Subcutaneous abdominal adipose tissue (tissue), 5 donors: Measurements from ENCODE around the gene LSAMP.
"Not testable (repeated sequence)": the region's sequence is repeated elsewhere in the genome, so short reads cannot be mapped to it uniquely, and the experiment has no call there.

ENCODE experiments used
- H3K27ac ChIP-seq: one replicate; pipeline ENCODE4 v1.7.0; 2013; ENCODE audit warnings: low read depth, mild to moderate bottlenecking, inconsistent platforms, low read length, moderate library complexity
- H3K27me3 ChIP-seq, 5 donors: one replicate each; pipeline ENCODE4 v1.7.0; 2013; ENCODE audit warnings: low read length in 5 of 5, inconsistent platforms in 1 of 5; ENCODE audit not compliant: control insufficient read depth in 5 of 5, insufficient read depth in 4 of 5
- H3K36me3 ChIP-seq, 5 donors: one replicate each; pipeline ENCODE4 v1.7.0; 2013; ENCODE audit warnings: low read length in 5 of 5; ENCODE audit not compliant: control insufficient read depth in 5 of 5, insufficient read depth in 5 of 5
- H3K4me1 ChIP-seq, 5 donors: one replicate each; pipeline ENCODE4 v1.7.0; 2013; ENCODE audit warnings: low read length in 5 of 5, mild to moderate bottlenecking in 3 of 5, moderate library complexity in 1 of 5; ENCODE audit not compliant: control insufficient read depth in 5 of 5, insufficient read depth in 5 of 5
- H3K4me3 ChIP-seq, 5 donors: one replicate each; pipeline ENCODE4 v1.7.0; 2013; ENCODE audit warnings: low read length in 5 of 5, low read depth in 1 of 5
- H3K9ac ChIP-seq, 5 donors: one replicate each; pipeline ENCODE4 v1.7.0; 2013; ENCODE audit warnings: low read length in 5 of 5, mild to moderate bottlenecking in 4 of 5, moderate library complexity in 3 of 5
- H3K9me3 ChIP-seq, 5 donors: one replicate each; pipeline ENCODE4 v1.7.0; 2013; ENCODE audit warnings: low read length in 5 of 5; ENCODE audit not compliant: control insufficient read depth in 5 of 5
- donor health status: healthy.
- donor health status: healthy.
- donor health status: healthy.
- donor health status: healthy.
- donor health status: healthy.

The LSAMP gene

DNA sequence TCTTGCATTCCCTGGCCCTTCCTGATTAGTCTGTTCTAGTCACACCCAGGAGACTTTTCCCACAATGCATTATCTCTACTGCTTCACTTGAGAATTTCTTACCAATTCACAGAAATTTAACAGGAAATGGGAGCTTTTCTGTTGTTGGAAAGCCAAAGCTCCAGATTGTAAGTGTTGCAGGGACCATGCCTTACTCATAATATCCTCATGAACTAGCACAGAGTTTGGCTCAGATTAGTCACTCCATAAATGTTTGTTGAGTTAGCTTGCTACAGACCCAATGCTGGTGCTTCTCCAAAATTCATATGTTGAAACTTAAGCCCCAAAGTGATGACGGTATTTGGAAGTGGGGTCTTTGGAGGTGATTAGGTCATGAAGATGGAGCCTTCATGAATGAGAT lies 589.4 kb downstream of the LSAMP start:
- Histone ChIP-seq H3K36me3 (no peaks in the 10 kb centered on the region), H3K27me3 (no peaks in the 10 kb centered on the region), H3K27ac (no peak overlapping the region), H3K9me3 (no peaks in the 10 kb centered on the region), H3K9ac (no peak overlapping the region), H3K4me1 (no peaks in the 10 kb centered on the region), H3K4me3 (no peak overlapping the region)

DNA sequence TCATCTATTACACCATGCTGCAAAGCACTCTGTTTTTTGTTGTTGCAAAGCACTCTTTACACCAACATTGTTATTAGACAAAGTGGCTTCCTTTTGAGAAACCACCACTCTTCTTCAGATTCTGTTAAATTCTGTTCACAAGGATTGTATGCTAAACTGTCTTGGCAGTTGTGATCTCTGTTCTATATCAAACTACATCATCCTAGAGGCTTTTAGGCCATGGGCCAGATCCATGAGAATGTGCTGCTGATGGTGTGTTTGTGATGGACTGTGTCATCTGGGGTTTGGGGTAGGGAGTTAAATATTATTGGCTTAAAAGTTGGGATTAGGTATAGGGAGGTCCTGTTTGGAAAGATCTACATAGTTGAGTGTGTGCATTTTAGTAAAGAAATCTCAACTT lies 592.2 kb downstream of the LSAMP start:
- Histone ChIP-seq H3K9me3 (no peaks in the 10 kb centered on the region), H3K27me3 (no peaks in the 10 kb centered on the region), H3K4me3 (no peak overlapping the region), H3K36me3 (no peaks in the 10 kb centered on the region), H3K4me1 (no peaks in the 10 kb centered on the region), H3K27ac (no peak overlapping the region), H3K9ac (no peak overlapping the region)

DNA sequence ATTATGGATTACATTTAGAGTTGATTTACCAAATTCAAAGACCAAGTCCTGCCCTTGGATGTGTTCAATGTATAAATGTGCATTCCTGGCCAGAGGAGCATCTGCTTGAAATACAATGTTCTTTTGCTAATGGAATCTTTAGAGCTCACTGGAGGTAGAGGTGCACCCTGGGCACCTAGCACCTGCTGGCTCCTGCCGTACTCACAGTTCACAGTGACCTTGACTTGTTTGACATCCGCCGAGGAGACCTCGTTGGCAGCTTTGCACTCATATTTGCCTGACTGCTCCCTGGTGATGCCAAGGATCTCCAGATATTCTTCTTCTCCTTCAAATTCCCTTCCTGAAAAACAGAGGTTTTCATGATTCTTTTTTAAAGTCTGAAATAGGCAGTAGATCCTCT lies 593.0 kb downstream of the LSAMP start:
- no peak overlapping the region for H3K4me3 ChIP-seq
- H3K9me3 ChIP-seq, result no peaks in the 10 kb centered on the region
- no peak overlapping the region for H3K9ac ChIP-seq
- H3K27me3 ChIP-seq, result no peaks in the 10 kb centered on the region
- H3K27ac ChIP-seq, result no peak overlapping the region
- no peaks in the 10 kb centered on the region for H3K36me3 ChIP-seq
- no peaks in the 10 kb centered on the region for H3K4me1 ChIP-seq

DNA sequence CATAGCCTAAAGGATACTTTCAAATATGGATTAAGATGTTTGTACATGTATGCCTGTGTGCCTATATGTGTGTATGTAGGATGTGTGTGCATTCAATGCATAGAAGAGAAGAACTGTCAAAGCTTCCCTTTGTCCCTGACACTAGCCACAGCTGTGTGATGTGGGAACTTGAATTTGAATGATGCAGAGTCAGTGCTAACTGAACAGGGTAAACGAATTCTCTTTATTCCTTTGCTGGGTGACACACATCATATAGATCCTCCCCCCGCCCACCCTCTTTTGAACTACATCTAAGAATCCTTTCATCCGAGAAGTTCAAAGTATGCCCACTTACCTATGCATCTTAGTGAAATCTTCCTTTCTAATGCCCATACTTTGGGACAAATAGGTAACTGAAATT lies 593.7 kb downstream of the LSAMP start:
- Histone ChIP-seq H3K9ac (no peak overlapping the region), H3K4me1 (no peaks in the 10 kb centered on the region), H3K27ac (no peak overlapping the region), H3K4me3 (no peak overlapping the region), H3K36me3 (no peaks in the 10 kb centered on the region), H3K9me3 (no peaks in the 10 kb centered on the region), H3K27me3 (no peaks in the 10 kb centered on the region)

DNA sequence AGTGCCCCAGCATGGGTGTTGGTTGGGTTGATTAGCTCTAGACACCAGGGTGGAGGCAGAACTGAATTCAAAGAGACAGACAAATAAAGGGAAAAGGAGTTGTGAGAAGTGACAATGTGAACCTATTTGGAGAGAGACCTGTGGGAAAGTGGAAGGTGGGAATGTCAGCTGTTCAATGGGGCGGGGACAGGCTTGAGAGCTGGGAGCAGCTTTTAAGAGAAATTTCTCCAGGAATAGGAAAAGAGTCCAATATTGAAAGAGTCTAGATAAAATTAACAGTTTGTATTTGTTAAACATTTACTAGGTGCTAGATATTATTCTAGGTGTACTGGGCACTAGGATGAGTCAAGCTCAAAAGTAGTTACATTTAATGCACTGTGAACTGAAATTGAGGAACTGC lies 596.6 kb downstream of the LSAMP start:
- no peaks in the 10 kb centered on the region for H3K27me3 ChIP-seq
- no peaks in the 10 kb centered on the region for H3K36me3 ChIP-seq
- H3K9me3 ChIP-seq, result no peaks in the 10 kb centered on the region
- no peaks in the 10 kb centered on the region for H3K4me1 ChIP-seq
- H3K27ac ChIP-seq, result no peak overlapping the region
- no peak overlapping the region for H3K9ac ChIP-seq
- H3K4me3 ChIP-seq, result no peak overlapping the region

DNA sequence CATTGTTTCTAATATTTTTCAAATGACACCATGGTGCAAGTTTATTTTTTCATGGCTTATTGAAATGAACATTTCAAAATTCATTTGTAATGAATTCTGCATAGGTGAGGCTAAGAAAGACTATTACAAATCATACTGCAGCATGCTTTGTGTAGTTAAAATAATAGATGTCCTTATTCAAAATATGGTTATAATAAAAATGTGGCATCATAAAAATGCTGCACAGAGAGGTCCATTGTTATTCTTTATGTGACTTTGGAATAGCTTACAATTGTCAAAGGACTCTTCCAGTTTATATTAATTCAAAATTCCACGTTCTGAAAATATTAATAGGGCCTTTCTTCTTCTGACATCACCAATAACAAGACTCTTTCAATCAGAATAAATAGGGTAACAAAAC lies 599.3 kb downstream of the LSAMP start:
- Histone ChIP-seq H3K27ac (no peak overlapping the region), H3K9ac (no peak overlapping the region), H3K9me3 (no peaks in the 10 kb centered on the region), H3K36me3 (no peaks in the 10 kb centered on the region), H3K27me3 (no peaks in the 10 kb centered on the region), H3K4me3 (no peak overlapping the region), H3K4me1 (no peaks in the 10 kb centered on the region)

DNA sequence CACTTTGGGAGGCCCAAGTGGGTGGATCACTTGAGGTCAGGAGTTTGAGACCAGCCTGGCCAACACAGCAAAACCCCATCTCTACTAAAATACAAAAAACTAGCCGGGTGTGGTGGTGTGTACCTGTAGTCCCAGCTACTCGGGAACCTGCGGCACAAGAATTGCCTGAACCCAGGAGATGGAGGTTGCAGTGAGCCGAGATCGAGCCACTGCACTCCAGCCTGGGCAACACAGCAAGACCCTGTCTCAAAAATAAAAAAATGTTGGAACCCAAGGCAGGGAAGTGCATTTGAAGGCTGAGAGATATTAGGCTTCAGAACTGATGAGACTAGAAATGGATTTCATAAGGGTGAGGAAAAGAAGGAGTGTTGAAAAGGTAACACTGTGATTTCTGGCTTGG lies 600.6 kb downstream of the LSAMP start:
- not testable (repeated sequence) for H3K27me3 ChIP-seq, H3K9ac ChIP-seq, H3K9me3 ChIP-seq, H3K27ac ChIP-seq, H3K36me3 ChIP-seq, H3K4me3 ChIP-seq, H3K4me1 ChIP-seq

DNA sequence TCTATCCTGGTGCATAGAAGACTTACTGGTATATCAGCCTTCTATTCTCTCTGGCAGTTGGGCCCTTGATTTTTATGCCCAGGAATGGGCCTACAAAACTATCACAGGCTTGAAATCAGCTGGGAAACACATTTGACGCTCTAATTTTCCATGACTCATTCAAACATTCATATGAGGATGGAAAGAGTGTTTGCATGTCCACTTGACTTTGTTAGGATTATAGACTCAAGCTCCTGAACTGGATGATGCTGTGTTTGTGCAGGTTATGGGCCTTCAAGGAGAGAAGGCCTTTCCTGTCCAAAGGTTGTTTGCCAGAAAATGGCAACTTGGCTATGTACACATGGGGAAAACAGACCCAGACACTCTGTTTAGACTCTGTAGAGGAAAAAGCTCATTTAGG lies 602.1 kb downstream of the LSAMP start:
- Histone ChIP-seq H3K27ac (no peak overlapping the region), H3K4me1 (no peaks in the 10 kb centered on the region), H3K27me3 (no peaks in the 10 kb centered on the region), H3K4me3 (no peak overlapping the region), H3K9me3 (no peaks in the 10 kb centered on the region), H3K36me3 (no peaks in the 10 kb centered on the region), H3K9ac (no peak overlapping the region)

DNA sequence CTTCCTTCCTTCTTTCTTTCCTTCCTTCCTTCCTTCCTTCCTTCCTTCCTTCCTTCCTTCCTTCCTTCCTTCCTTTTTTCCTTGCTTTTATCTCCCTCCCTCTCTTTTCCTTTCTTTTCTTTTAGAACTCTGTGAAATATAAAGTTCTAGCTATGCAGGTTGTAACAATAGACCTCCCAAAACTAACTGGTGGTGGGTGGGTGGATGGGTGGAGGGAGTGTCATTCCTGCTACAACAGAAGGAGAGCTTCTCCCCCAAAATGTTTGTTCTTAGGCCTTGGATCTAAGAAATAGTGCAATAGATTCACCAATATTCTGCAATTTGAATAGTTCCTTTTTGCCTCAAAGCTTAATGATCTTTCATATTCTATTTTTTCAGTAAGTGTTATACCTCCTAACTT lies 606.0 kb downstream of the LSAMP start:
- H3K4me1 ChIP-seq, result peaks cover 0 to 11% (median 8%) of the 10 kb centered on the region in 5 donors

DNA sequence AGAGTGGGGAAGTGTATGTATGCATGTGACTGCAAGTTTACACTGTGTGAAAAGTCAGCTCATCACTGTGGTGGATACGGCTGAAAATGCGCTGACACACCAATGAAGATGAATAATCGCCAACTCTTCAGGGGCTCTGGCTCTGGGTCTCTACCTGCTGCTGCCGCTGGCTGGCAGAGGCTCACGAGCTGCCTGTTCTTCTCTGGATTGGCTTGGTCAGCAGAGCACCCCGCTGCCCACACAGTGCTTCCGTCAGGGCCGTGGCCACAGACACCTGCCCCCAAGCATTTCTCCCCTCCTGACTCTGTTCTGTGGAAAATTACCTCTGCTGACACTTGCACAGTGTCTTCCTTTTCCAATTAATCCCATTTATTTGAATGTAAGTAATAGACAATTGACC lies 606.5 kb downstream of the LSAMP start:
- H3K27ac ChIP-seq, result no peak overlapping the region
- H3K4me3 ChIP-seq, result no peak overlapping the region
- no peaks in the 10 kb centered on the region for H3K36me3 ChIP-seq
- no peaks in the 10 kb centered on the region for H3K9me3 ChIP-seq
- H3K27me3 ChIP-seq, result no peaks in the 10 kb centered on the region
- no peak overlapping the region for H3K9ac ChIP-seq
- peaks cover 0 to 13% (median 8%) of the 10 kb centered on the region in 5 donors for H3K4me1 ChIP-seq

More for the DNA sequence above, 606.0 kb downstream of the LSAMP start:
- Histone ChIP-seq H3K9ac (no peak overlapping the region), H3K27me3 (no peaks in the 10 kb centered on the region), H3K9me3 (no peaks in the 10 kb centered on the region), H3K27ac (no peak overlapping the region), H3K36me3 (no peaks in the 10 kb centered on the region), H3K4me3 (no peak overlapping the region)

DNA sequence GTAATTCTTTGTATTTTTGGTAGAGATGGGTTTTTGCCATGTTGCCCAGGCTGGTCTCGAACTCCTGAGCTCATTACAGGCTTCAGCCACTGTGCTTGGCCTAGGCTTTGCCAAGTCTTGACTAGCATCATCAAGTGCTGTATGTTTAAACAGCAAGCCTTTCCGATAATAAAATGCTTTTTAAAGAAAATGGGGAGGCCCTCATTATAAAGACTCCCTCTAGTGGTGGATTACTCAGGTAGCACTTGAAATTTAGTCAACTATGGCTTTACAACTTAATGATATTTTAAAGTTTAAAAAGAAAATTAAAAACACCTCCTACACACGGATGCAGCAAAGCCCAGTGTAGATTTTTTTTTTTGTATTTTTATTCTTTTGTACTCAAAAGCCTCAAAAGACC lies 608.3 kb downstream of the LSAMP start:
- Histone ChIP-seq H3K36me3 (no peaks in the 10 kb centered on the region), H3K27ac (no peak overlapping the region), H3K4me1 (peaks cover 0 to 13% (median 8%) of the 10 kb centered on the region in 5 donors), H3K27me3 (no peaks in the 10 kb centered on the region), H3K9ac (no peak overlapping the region), H3K9me3 (no peaks in the 10 kb centered on the region), H3K4me3 (no peak overlapping the region)
